NCI-H82 treated with DMSO at 0.1 percent for 48 hours (cell line): ENCODE results near the gene STUM.

Source experiments
- DNase-seq: peaks from one replicate; lab custom pipeline; 2025; ENCODE audit not compliant: unreplicated experiment; lab: John Stamatoyannopoulos, UW

Gene STUM

DNA sequence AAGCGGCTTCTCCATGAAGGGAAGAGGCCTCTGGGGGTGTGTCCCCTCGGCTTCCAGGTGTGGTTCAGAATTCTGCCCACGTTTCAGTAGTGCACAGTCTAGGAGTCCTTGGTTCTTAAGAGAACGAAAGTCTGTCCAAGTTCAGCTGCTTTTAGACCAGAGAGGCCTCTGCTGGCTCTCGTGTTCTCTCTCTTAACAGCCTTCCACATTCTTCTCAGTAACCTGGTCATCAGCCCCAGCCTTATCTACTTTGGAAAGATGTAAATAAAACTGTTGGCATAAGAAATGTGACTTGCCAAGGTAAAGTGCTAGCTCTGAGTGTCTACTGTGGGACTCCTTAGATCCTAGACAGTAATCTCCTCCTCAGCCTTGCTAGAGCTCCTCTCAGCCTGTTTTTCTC lies 15.3 kb upstream of the STUM start:
- no peak for DNase-seq

DNA sequence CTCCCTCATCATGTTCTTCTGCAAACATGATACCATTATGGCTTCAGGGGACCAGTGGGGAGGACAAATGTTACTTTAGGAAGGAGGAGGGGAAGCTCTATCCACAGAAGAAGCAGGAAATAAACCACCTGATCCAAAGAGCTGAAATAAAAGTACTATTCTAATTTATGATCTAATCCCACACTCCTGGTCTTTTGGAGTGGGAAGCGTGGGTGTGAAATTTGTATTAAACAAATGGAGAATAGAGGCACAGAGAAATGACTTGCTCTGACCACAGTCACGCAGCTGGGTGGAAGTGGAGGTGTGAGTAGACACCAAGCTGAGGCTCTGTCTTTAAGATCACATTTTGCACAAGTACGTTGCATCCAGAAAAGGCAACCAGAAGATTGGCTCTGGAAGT lies 14.5 kb upstream of the STUM start:
- DNase-seq: no peak

DNA sequence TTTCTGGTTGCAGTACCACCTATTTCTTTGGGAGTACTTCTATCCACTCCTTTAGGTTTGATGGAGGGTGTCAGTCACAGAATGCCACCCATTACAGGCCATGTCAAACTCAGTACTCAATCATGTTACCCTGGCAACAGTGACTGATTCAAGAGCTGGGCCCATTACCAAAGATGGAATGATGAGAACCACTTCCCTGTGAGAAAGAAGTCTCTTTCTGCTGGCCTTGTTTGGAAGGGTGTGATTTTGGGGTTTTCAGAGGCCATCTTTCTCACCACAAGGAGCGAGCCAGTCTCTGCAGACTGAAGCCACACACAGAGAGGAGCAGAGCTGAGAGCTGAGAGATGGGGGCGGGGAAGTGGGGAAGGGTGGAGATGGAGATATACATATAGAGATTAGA lies 13.9 kb upstream of the STUM start:
- DNase-seq: no peak

DNA sequence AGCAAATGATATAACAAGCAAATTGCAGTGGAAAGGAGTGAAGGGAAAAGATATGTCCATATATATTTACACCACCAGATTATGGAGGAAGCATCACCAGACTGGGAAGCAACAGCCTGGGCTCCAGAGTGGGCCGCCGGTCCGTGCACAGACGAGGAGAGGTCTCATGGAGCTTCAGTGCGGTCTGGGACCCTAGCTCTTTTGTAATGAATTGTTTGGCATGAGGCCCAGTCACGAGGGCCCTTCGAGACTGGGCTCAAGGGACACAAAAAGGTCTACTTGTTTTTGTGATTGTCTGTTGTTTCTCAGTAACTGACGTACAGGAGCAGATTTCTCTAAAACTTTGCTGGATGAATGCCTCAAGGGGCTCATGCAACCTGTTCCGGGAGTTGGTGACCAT lies 12.9 kb upstream of the STUM start:
- no peak for DNase-seq

DNA sequence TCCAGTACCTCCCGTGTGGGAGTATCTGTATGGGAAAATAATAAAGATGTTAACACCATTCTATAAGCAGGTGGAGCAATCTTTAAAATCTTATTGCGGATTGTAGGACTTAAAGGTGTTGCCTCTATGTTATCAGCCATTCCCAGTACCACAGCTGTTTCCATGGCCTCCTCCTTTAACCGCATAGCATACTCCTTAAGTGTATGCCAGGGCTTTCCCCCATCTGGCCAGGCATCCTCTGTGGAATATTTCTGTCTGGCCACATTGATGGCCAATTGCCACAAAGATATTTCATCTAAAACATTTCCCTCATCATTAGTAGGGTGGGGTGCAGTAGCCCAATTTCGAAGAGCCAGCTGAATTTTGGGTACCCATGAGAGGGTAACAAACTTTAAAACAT lies 7.3 kb upstream of the STUM start:
- no peak for DNase-seq

DNA sequence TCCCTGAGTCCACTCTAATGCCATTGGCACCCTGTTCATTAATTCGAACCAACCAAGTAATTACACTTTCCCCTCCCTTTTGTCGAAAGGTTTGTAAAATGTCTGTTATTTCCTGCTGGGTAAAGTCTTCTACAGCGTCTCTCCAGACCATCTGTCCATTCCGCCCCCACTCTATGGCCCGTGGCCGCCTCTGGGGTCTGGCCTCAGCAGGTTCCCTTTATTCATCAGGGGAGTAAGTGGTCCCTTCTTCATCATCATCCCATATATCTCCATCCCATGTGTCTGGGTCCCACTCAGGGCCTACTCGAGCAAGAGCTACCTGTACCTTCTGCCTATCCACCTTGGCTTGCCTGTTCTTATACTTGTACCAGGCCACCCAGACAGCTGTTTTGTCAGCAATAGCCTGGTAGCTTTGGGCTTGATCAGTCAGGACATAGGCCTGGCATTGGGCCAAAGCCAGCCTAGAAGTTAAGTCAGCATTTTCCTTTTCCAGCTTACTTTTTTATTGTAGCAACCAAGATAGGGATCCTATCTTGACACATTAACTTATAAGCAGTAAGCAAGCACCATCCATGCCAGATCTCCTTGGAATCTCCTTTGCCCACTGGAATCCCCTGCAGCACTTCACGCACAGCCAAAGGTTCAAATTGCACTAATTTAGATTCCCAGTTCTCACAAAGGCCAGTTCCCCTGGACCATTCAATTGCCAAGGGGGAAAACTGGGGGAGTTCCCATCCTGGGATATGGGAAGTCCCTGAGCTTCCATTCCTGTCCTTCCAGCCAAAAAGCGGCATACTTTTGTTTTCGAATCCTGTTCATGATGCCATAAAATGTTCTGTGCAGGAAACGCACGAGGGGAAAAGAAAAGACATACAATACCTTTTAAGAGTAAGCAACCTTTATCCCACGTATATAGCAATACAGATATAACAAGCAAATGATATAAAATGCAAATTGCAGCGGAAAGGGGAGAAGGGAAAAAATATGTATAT lies 6.6 kb upstream of the STUM start:
- no peak for DNase-seq

DNA sequence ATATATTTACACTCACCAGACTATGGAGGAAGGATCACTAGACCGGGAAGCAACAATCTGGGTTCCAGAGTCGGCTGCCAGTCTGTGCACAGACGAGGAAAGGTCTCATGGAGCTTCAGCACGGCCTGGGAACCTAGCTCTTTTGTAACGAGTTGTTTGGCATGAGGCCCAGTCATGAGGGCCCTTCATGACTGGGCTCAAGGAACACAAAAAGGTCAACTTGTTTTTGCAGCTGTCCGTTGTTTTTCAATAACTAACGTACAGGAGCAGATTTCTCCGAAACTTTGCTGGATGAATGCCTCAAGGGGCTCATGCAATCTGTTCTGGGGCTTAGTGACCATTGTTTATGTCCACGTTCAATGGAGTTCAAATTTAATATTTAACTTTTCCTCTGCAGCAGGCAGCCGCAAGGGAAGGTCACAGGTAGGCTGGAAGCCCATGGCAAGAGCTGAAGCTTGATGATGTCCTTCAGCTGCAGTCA lies 5.9 kb upstream of the STUM start:
- no peak for DNase-seq

DNA sequence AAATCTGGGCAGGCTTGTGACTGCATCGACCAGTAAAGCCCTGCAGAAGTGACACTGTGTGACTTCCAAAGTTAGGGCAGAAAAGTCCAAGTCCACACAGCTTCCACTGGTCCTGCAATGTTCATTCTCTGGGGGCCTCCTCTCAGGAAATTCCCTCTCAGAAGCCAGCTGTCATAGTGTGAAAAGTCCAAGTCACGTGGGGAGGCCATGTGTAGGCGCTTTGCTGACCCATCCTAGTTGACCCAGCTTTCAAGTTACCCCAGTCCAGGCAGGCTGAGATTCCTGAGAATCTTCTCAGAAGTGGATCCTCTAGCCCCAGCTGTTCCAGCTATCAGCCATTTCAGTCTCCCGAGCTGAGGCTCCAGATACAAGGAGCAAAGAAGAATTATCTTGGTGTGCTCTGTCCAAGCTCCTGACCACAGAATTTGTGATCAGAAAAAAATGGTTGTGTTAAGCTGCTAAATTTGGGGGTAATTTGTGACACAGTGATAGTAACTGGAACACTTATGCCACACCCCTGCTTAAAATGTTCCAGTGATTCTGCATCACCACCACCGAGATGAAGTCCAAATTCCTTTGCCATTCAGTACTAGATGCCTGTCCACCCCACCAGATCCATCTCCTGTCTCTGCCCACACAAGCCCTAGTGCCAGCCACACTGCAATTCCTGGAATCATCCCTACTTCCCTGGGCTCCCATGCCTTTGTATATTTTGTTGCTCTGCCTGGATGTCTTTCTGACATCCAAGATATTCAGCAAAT lies 2.5 kb upstream of the STUM start:
- DNase-seq: no peak

DNA sequence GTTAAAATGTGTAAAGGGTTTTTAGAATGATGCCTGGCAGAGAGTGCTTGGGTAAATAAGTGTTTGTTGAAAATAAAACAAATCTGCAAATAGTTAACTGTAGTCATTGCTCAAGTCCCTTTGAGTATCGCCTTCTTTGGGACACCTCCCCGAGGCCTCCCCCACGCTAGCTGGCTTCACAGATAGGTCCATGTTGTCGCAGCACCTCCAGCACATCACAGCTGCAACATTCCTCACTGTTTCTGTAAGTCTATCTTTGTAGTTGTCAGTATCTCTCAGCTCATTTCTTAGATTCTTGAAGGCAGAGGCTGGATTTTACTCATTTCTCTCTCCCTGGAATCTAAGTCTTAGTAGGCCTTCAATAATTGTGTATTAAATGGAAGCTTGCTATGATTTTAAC lies 1.6 kb upstream of the STUM start:
- no peak for DNase-seq

DNA sequence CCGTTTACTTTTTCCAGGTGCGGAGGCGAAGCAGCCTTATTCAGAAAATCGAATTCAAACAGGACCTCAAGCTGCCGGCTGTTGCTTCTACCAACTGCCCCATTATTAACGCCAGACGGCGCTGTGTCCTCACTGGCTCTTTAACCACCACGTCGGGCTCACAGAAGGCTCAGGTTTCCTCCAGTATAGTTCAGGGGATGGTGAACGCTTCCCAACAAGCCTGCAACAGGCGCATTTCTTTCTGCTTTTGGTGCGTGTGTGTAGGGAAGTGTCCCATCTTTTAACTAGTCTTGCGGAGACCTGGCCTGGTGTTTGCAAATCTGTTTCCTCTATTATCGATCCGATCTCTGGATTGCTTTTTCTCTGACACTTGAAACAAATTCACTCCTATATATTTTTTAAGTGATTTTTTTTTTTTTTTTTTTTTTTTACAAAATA lies 791 bp upstream of the STUM start:
- peak; percentile 97 for DNase-seq

DNA sequence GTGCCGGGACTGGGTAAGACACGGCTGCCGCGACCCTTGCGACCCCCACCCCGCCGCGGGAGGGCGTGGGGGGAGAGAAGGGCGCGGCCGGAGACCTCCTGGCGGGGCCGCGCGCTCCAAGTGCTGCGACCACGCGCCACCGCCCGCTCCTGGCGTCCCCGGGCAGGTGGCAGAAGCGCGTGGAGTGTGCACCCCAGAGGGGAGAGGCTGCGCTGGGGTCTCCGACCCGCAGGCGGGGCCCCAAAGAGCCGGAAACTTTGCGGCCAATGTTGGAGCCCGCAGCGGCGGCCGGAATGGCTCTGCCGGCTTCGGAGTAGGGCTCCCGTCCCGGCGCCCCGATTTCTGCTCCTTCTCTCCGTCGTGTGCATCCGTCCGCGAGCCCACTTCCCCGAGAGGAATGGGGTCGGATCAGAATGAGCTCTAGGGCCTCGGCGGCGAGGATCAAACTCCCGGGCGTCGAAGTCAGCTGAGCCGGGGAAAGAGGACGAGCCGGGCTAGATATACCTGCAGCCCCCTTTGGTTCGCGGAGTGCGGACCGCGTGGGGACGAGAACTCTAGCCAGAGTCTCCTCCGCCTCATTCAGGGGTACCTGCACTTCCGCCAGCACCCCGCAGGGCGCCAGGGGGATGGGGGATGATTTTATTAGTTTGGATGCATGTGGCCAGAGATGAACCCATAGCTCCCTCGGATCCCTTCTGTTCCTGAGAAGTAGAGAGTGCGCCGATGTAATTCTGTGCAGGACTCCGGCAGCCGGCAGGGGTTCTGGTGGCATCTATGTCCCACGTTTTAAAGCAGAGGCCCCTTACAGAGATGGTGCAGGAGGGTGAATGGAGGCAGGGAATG lies 751 bp downstream of the STUM start:
- DNase-seq: peak; percentile 20

DNA sequence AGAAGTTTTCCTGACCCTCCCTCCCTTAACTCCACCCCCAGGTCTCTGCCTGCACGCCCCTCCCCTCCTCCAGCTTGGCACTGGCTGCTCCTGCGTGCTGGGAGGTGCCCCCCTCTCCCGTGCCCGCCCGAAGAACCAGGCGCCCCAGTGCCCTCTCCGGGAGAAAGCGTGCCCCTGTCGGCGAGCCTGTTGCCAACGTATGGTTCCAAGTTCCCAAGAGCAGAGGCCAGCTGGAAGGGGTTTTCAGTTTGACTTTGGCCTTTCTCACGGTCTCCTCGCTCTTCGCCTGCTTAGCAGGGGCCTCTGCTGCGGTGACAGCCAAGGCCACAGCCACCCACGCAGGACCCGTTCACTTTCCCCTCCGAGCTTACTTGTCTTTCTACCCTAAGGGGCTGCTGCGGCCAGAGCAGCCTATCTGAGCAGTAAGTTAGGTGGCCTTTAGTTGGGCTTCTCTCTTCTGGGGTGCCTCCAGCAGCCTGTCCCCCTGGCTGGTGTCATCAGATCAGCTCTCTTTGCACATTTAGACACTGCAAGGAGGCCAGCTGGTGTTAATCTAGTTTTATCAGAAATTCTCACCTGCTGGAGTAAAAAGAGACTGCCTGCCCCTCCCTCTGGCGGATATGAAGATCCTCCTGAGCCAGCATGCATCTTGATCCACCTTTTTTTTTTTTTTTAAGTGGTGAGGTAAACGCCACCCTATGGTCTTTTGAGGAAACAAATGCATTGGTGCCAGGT lies 1.5 kb downstream of the STUM start:
- no peak for DNase-seq

DNA sequence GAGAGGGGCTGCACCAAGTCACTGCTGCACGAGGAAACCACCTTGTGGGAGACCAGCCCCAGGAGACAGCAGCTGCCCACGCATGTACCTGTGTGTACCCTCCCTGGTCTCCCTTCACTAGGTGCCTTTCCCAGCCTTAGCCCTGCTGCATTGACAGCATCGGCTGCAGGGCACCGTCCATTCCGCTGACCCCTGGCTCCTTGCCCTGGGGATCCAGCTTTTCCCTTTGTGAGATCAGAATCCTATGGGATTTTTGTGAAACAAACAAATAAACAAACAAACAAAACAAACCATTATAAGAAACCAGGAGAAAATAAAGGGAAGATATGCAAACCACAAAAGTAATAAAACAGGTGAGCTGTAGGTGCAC lies 2.1 kb downstream of the STUM start:
- DNase-seq: no peak

DNA sequence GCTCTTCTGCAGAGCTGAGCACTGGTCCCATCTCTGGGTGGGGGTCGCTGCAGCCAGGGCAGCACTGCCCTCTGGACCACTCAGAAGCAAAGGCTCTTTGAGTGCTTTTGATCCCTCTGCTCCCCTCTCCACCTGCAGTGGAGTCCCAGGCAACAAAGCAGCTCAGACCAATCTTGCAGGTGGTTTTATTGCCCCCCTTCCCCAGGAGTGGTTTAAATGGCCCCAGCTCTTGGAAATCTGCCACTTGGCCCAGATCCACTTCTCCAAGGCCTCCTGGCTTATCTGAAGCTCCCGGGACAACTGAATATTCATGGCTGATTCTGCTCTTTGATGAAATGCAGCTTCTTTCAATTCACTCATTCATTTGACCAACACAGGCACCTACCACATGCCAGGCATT lies 2.7 kb downstream of the STUM start:
- DNase-seq: no peak

DNA sequence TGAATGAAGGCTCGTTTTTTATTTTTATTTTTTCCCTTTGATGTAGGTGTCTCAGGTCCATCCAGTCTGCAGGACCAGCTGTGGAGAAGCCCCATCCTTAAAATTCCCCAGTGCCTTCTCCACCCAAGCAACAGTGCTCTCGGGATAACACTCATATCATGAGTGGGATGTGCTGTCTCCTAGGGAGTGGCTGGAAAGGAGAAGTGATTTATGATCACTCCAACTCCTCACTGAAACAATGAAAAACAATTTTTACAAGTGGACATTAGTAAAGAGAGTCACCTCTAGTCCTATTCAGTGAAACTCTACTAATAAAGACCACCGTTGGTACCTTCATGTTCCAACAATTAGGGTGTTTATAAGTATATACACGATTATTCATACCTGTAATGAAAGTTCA lies 3.5 kb downstream of the STUM start:
- DNase-seq: no peak

DNA sequence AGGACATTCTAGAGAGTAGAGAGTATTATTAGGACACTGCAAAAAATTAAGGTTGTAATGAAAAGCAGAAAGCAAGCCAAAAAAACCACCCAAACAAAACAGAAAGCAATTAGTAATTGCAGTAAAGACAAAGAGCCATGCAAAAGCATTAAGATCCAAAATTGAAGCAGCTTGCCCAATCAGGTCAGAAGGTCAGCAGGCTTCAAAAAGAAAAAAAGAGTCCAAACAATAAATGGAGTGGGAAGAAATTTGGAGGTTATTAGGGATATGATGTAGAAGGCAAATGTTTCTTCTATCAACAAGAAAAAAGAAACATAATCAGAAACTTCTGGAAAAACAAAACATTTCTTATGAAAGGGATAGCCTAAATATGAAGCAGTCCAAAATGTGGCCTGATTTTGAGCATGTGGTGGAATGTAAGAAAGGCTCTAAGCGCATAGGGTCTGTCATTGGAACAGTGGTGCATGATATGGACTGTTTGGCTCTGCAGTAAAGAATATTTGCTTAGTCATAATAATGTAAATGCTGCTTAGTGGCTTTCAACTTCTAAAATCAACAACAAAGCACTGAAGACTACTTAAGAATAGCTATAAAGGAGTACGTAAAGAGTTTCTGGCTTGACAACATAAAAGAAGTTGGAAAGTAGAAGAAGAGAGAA lies 4.8 kb downstream of the STUM start:
- no peak for DNase-seq

DNA sequence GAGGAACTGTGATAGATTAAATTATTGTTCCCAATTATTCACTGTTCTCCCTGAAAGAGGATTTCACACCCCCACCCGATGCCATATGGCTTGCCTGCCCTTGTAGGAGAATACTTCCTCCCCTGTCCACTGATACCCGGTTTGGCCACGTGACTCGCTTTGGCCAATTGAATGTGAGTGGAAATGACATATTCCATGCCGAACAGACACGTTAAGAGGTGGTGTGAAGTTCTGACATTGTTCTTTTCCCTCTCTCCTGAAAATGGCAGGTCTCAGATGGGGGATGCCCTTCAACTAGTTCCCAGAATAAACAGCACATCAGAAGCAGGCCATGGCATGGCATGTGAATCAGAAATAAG lies 5.3 kb downstream of the STUM start:
- peak; percentile 27 for DNase-seq

DNA sequence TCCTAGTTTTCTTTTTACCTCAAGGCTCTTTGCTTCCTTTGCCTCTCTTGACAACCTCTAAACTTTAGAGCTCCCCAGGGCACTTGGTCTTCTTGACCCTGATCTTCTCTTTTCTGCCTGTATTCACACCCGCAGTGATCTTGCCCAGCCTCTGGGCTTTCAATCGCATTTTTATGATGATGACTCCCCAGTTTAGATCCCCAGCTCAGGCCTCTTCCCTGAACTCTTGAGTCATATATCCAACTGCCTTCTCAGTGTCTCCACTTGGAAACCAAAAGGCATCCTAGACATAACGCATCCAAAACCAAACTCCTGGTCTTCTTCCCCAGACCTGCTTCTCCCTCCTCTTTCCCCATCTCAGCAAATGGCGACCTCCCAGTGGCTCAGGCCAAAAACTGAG lies 6.5 kb downstream of the STUM start:
- no peak for DNase-seq

DNA sequence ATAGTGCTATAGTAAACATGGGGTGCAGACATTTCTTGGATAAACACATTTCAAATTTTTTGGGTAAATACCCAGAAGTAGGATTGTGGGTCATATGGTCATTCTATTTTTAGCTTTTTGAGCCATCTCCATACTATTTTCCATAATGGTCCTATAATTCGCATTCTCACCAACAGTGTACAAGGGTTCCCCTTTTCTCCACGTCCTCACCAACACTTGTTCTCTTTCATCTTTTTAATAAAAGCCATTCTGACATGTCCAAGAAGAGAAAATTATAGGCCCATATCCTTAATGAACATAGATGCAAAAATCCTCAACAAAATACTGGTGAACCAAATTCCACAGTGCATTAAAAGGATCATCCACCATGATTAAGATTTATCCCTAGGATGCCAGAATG lies 8.9 kb downstream of the STUM start:
- DNase-seq: no peak

DNA sequence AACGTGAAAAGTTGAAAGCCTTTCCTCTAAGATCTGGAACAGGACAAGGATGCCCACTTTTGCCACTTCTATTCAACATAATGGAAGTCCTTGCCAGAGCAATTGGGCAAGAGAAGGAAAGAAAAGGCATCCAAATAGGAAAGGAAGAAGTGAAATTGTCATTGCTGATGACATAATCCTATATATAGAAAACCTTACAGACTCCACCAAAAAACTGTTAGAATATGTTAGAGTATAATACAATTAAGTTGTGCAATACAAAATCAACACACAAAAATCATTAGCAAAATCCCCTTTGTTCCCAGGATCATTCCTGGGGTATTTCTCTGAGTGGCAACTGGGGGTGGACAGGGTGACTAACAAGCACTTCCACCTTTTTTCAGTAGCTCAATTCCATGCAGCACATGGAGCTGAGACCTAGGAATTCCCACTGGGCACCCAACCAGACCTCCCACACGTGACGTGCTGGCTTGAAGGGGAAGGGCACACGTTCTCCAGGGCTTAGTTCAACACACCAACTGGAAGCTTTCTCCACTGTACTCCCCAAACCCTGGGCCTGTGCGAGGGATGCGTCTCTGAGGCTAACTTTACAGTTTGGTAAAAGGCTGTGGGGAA lies 9.6 kb downstream of the STUM start:
- DNase-seq: no peak
